ENCODE data around the gene SORCS2.

SORCS2 gene

GRCh38 chr4:7309181-7309580 is 116.8 kb downstream of the SORCS2 start:
- DNase-seq: no peak

- DNase-seq: no peak
Observed at GRCh38 chr4:7309636-7310390, 117.5 kb downstream of the SORCS2 start.

- no peak for DNase-seq
Observed at GRCh38 chr4:7310451-7310850, 118.1 kb downstream of the SORCS2 start.

GRCh38 chr4:7311205-7311604 is 118.9 kb downstream of the SORCS2 start:
- DNase-seq: no peak

- DNase-seq: no peak
Observed at GRCh38 chr4:7312691-7313090, 120.4 kb downstream of the SORCS2 start.

- no peak for DNase-seq
Observed at GRCh38 chr4:7313347-7313811, 121.0 kb downstream of the SORCS2 start.

GRCh38 chr4:7313991-7314390 is 121.7 kb downstream of the SORCS2 start:
- DNase-seq: no peak

- no peak for DNase-seq
Observed at GRCh38 chr4:7315286-7315685, 122.9 kb downstream of the SORCS2 start.

GRCh38 chr4:7315935-7316334 is 123.6 kb downstream of the SORCS2 start:
- DNase-seq: no peak

GRCh38 chr4:7319024-7319423 is 126.7 kb downstream of the SORCS2 start:
- no peak for DNase-seq

- DNase-seq: no peak
Observed at GRCh38 chr4:7320206-7320797, 128.0 kb downstream of the SORCS2 start.

- no peak for DNase-seq
Observed at GRCh38 chr4:7322166-7322991, 130.0 kb downstream of the SORCS2 start.

GRCh38 chr4:7323461-7323871 is 131.1 kb downstream of the SORCS2 start:
- DNase-seq: no peak

GRCh38 chr4:7323872-7324650 is 131.7 kb downstream of the SORCS2 start:
- DNase-seq: no peak

GRCh38 chr4:7324651-7325121 is 132.3 kb downstream of the SORCS2 start:
- no peak for DNase-seq

- no peak for DNase-seq
Observed at GRCh38 chr4:7325541-7325940, 133.2 kb downstream of the SORCS2 start.

- DNase-seq: no peak
Observed at GRCh38 chr4:7326306-7326692, 134.0 kb downstream of the SORCS2 start.

GRCh38 chr4:7326693-7327340 is 134.5 kb downstream of the SORCS2 start:
- DNase-seq: no peak

- no peak for DNase-seq
Observed at GRCh38 chr4:7327341-7327885, 135.1 kb downstream of the SORCS2 start.

GRCh38 chr4:7328162-7328912 is 136.0 kb downstream of the SORCS2 start:
- DNase-seq: no peak

All from effector CD4-positive, alpha-beta T cell (primary cell).